Measurements from ENCODE around the gene SKA1.

The SKA1 gene, protein sequence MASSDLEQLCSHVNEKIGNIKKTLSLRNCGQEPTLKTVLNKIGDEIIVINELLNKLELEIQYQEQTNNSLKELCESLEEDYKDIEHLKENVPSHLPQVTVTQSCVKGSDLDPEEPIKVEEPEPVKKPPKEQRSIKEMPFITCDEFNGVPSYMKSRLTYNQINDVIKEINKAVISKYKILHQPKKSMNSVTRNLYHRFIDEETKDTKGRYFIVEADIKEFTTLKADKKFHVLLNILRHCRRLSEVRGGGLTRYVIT

DNA sequence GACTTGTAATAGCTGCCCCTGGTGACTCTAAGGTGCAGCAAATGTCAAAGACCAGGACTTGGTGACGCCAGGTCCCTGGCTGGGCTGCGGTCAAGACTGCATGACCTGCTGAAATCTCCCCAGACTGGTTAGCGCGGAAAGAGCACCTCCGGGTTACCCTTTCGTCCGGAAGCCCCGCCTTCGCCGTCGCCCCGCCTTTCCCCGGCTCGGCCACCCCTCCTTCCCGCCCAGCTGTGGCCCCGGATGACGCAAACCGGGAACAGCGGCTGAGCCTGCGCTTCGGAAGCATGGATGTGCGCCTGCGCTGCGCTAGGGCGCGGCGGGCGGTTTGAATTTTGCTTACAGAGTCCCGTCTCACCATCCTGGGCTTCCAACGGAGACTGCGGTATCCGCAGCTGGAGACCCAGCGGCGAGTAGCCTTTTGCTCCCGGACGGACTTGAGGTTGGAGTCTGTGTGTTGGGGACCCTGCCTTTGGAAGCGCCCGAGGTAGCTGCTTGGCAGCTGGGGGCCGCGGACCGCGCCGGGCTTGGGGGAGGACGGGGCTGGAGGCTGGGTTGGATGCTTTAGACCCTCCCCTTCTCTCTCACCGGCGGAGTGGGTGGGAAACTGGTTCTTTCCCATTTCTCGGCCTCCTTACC, at the start of gene SKA1:
Gene SKA1 (plus strand): TSS at position 294 of the 639 bp plus-strand sequence. CDS start 785 bp downstream, outside the sequence.
- DNase-seq = peak; percentile 93

DNA sequence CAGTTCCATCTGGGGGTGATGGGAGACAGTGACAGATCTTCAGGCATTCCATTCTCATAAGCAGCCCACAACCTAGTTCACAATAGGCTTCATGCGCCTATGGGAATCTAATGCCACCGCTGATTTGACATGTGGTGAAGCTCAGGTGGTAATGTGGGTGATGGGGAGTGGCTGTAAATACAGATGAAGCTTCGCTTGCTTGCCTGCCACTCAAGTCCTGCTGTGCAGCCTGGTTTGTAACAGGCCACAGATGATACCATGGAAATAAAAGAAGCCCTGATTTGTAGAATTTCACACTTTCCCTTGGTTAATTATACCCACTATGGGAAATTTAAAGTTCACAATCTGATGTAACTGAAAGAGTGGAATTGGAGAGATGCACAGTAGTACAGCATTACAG, 46.9 kb upstream of the SKA1 start:
- no peak for DNase-seq

DNA sequence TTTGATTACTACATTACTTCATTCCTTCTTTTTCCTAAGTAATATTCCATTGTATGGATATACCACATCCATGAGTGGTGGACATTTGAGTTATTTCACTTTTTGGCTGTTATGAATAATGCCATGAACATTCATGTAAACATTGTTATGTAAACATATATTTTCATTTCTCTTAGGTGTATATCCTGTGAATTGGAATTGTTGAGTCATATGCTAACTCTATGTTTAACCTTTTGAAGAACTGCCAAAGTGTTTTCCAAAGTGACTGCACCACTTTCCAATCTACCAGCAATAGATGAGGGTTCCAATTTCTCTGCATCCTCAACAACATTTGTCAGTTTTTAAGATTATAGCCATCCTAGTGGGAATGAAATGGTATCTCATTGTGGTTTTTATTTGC, 44.7 kb upstream of the SKA1 start:
- DNase-seq = no peak

DNA sequence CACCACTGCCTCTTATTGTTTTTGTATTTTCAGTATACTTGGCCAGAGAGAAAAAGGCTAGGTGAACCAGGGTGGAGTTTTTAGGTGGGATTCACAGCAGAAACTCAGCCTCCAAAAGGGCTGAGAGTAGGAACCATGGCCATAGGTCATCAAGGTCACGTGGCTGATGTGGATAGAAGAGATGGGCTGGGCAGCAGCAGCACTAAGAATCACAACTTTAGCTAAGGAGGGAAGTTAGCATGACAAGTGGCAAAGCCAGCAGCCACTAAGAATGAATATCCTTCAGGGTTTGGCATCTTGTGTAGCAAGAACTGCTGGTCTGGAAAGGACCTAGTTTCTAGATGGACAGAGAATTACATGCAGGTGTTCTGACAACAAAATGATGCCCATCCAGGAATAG, 43.2 kb upstream of the SKA1 start:
- DNase-seq = no peak

DNA sequence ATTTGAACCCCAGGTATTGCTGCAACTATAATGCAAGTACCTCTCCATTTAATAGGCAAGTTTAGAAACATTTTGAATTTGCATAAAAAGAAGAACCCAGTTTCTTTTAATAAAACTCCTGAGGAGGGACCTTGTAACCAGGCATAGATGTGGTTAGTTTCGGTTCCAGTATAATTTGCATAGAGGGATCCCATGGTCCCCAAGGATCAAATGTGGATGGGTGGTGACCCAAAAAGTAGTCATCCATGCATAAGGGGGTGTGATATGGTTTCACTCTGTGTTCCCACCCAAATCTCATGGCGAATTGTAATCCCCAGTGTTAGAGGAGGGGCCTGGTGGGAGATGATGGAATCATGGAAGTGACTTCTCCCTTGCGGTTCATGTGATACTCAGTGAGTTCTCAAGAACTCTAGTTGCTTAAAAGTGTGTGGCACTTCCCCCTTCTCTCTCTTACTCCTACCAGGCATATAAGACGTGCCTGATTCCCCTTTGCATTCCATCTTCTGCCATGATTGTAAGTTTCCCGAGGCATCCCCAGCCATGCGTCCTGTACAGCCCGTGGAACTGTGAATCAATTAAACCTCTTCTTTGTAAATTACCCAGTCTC, 40.2 kb upstream of the SKA1 start:
- DNase-seq = no peak

DNA sequence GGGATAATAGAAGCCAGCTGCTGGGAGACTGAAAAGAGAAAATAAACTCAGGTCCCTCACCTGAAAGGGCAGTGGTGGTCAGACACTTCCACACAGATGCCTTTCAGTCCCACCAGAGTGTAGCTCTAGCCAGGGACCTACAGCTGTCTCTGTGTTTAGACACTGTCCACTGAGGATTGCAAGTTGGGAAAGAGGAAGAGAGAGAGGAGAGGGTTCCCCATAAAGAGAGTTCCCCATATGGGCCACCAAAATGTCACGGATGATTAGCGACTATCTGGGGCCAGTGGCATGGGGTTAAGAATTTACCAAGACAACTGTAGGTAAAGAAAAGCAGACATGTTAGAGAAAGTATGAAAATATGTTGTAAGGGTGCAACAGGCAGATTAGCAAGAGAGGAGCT, 36.7 kb upstream of the SKA1 start:
- DNase-seq = no peak

DNA sequence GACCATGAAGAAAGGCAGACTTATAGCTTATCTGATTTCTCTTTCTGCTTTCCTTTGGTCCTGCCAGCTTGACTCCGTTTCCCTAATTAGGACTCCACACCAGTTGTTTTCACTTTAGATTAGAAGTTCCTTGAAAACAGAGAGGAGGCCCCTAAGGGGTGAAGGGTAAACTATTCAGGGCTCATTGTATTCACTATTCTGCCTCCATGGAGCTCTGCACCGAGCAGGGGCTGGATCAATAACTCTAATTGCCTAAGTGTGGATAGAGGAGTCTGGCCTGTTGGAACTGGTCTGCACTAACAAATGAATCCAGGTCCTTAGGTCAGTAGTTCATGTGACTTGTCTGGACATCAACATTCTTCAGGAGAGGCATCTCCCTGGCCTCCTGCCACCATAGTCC, 36.1 kb upstream of the SKA1 start:
- no peak for DNase-seq

DNA sequence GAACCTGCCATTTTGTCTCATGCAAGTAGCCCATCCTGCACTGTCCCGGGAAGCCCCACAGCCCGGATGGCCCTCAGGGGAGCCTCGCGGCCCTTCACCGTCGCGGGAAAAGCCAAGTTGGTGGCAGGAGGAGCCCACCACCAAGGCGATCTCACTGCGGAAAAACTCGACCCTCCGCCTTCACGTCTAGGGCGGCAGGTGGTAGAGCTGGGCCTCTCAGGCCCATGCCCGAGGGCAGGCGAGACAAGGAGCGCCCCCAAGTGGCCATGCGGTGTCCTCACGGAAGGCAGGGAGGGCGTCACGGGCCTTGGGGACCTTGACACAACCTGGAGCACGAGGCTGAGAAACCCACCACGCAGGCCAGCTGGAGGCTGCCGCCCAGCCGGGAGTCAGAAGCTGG, 34.8 kb upstream of the SKA1 start:
- no peak for DNase-seq

DNA sequence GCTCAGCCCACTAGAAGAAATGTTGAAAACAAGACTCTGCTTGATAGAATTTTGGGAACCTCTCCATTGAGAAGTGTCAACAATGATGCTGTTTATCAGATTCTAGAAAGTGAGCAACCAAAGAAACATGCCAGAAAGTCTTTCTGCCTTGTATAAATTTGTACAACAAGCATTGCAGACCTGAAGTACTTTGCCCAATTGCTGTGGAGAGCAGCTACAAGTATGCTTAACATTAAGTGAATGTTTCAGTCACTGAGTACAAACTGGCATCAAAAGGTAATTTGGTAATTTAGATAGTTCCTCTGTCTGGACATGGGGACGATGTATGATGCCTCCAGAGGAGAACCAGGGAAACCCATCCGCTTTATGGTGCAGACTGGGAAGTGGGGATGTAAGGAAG, 33.4 kb upstream of the SKA1 start:
- DNase-seq = no peak

DNA sequence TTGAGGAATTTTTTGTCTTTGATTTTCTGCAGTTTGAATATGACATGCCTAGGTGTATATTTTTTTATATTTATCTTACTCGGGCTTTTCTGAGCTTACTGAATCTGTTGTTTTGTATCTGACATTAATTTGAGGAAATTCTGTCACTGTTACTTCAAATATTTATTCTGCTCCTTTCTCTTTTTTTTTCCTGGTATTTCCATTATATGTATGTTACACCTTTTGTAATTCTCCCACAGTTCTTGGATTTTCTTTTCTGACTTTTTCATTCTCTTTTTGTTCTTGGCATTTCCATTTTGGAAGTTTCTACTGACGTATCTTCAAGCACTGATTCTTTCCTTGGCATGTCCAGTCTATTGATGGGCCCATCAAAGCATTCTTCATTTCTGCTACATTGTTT, 24.1 kb upstream of the SKA1 start:
- DNase-seq = no peak

DNA sequence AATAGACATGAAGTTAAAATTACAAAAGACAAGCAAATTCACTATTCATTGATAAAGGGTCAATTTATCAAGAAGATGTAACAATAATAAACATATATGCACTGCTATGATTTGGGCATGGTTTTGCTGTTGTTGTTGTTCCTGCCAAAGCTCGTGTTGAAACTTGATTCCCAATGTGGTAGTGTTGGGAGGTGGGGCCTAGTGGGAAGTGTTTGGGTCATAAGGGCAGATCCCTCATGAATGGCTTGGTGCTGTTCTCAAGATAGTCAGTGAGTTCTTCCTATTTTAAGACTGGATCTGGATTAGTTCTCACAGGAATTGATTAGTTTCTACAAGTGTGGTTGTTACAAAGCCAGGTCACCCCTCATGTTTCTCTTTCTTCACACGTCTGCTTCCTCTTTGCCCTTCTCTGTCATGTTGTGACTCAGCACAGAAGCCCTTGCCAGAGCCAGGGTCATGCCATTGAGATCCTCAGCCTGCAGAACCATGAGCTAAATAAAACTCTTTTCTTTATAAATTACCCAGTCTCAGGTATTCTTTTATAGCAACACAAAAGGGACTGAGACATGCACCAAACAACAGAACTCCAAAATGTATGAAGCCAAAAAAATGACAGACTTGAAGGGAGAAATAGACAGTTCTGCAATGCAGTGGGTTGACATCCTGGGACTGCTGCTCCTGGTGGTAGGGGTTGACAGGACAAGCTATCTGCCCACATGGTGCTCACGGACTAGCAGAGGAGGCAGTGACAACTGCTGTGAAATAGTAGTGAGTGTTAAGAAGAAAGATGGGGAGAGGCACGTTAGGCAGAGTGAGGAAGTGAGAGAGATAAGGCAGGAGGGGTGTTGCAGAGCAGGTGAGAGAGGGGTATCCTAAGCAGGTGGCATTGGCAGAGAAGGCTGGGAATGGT, 18.6 kb upstream of the SKA1 start:
- peak; percentile 23 for DNase-seq

DNA sequence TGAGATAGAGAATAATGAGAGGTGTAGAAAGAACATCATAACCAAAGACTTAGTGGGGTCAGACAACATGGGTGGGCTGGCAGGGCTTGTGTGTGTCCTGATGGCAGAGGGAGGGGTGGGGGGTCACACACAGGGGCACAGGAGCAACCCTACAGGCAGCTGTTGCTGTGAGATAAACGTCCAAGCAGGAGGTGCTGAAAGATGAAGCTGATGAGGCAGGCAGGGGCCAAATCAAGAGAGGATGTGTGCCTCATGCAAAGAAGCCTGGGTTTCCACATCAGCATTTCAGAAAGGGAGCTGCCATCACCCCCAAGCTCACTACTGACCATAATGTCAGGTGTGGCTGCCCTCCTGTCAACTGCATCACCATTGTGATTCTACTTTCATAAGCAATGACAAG, 16.0 kb upstream of the SKA1 start:
- no peak for DNase-seq

DNA sequence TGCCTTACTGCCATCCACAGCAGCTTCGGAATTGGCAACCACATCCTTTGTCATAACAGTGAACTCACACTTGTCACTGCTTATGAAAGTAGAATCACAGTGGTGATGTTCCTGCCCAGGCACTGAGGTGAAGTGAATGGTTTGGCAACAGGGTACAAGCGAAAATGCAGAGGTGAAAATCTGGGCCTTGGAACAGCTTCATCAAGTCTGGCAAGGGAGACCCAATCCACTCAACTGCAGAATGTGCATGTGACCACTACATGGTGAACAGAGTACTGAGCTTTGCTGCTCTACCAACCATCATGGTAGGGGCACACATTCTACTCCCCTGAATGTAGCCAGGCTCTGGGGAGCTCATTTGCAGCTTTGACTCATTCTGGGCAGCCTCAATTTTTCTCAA, 15.0 kb upstream of the SKA1 start:
- no peak for DNase-seq

DNA sequence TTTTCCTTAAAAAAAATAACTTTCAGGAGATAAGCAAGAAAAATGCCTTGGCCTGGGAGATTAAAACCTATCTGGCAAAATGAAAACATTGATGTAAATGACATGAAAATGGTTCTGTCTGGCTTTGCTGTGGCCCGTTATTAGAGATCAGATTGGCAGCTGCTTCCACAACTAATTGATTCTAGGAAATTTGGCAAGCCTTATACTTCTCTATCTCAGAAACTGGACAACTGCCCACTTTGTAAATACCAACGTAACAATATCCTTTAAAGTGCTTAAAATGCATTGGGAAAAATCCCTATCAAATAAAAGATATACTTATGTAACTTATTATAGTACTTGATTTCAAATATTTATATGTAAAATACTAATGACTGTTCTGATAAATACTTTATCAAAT, 14.2 kb upstream of the SKA1 start:
- DNase-seq = no peak

DNA sequence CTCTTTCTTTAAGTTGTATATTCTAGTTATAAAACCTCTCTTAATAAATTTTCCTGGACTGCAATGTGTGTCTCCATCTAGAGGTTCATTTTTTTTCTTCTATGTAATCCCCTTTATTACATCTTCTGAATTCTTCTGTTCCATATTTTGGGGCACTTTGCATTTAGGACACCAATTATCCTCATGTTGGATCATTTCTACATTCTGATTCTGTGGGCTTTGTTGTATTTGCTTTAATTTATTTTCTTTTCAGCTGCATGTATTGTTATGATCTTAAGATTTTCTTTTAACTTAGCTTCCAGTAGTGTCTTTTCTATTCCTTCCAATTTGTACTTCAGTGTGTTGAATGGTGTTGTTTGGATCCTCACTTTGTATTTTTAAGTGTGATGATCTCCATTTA, 5.2 kb upstream of the SKA1 start:
- no peak for DNase-seq

DNA sequence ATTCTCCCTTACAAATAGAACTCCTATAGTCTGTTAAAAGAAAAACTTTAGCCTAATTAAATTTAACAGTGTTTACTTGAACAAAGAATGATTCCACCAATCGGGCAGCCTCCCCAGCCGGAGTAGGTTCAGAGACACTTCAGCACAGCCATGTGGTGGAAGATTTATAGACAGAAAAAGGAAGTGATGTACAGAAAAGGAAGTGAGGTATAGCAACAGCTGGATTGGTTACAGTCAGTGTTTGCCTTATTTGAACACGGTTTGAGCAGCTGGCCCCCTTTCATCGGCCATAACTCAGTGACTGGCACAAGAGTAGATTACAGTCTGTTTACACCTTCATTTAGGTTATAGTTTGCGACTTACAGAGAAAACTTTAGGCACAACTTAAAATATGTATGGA, 2.1 kb upstream of the SKA1 start:
- no peak for DNase-seq

DNA sequence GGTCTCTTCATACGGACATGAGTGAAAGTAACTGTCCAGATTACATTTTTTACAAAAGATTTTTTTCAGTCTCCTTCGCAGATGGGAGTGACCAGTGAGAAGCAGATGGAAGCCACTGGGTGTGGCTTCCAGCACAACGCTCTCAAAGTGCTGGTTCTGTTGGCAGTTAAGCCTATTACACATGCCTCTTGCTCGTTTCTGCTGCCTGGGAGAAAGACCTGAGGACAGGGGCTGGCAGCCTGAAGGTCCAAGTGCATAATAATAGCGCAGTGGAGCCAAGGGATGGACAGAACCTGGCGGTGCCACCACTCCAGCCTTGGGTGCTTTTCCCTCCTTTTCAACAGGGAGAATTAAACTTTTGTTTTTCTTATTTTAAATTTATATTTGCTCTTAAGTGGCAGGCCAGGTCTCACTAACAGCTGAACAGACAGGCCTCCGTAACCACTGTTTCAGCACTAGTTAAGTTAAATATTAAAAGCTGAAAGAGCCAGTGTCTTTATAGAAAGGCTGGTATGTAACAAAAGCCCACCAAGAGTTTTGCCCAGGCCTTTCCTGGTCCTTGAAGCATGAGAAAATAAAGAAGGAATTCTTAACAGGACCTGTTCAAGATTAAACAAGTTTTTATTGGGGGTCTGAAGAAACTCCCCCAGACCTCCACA, 1.2 kb upstream of the SKA1 start:
- DNase-seq = no peak

DNA sequence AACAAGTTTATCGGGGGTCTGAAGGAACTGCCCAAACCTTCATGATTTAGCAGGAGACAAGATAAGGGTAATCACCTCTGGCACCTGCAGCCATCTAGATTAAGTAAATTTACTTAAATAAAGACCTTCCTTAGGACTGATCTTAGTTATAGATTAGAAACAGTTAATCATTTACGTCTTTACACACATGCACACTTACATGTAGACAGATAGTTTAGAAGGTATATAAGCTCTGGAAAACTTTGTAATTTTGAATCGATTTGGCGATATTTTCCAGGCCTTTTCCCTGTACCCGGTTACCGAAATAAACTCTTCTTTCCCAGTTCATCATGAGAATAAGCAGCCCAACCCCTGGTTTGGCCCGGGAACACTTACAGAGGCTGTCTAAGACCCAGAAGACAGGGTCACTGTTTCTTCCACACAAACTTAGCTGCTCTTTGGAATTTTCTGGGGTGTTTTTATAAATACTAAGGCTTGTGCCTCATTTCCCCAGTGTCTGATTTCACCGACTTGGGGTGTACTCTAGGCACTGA, 560 bp upstream of the SKA1 start:
- DNase-seq = no peak

DNA sequence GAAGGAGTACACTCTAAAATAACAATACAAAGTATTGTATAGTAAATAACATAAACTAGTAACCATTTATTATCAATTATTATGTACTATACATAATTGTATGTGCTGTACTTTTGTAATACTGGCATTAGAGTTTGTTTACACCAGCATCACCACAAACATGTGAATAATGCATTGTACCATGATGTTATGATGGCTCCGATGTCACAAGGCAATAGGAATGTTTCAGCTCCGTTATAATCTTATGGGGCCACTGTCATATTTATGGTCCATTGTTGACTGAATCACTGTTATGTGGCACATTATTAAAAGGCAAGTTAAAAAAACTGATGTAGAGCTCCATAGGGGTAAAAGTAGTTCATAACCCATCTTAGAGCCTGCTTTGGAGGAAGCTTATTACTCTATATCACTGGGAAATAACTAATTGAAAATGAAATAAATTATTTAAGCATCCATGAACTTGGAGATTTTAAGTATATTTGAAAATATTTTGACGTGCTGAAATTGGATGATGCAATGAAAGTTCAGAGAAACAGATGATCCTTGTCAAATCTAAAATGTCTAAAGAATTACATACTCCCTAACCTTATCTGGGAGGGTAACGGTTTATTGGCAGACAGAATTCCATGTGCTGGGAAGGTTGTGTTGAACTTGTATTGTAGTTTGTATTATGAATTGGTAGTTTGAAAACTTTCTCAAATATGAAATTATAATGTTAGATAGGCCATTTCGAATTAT, 2.4 kb downstream of the SKA1 start:
- no peak for DNase-seq

DNA sequence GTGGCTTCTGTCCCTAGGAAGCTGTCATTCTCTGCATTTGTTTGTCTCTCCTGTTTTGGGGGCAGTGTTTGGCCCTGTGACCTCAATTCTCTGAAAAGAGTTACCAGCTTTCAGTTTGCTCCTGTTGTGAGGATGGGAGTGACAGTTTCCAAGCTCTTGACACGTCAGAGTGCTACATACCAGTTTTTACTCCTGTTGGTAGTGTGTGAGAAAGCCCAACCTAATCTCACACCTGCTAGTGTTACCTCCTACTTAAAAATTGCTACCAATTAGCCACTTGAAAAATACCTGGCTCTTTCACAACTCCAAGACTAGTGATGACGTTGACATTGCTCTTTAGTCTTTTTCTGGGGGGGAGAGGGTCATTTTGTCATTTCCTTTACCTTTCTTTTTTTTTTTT, 14.1 kb downstream of the SKA1 start:
- DNase-seq = no peak

DNA sequence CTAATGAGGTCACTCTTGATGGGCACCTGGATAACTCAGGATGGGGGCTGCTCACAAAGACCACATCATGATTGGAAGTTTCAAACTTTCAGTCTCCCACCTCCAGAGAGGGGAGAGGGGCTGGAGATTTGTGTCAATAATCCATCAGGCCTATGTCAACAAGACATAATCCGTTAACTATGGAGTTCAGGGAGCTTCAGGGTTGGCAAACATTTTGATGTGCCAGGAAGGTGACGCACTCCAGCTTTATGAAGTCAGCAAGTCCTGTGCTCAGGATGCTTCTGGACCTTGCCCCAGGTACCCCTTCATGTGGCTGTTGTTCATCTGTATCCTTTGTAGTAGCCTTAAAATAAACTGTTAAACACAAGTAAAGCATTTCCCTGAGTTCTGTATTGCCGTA, 19.0 kb downstream of the SKA1 start:
- no peak for DNase-seq

DNA sequence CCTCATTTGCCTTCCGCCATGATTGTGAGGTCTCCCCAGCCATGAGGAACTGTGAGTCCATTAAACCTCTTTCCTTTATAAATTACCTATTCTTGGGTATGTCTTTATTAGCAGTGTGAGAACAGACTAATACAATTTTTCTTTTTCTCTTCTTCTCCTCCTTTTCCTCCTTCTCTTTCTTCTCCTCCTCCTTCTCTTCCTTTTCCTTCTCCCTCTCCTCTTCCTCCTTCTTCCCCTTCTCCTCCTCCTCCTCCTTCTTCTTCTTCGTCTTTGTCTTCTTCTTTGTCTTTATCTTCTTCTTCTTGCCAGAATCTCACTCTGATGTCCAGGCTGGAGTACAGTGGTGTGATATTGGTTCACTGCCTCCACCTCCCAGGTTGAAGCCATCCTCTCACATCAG, 20.2 kb downstream of the SKA1 start:
- DNase-seq = no peak

Data from CD4-positive, alpha-beta T cell treated with Interferon gamma for 1 hour (primary cell).